HG03159 (cell line): ENCODE measurements around the gene AGBL4.

Experiments
- ATAC-seq: cut with Tn5 transposase; IDR thresholded peaks from one replicate; pipeline ENCODE4 v1.9.1; 2021; ENCODE audit warnings: mild to moderate bottlenecking, moderate library complexity; ENCODE audit not compliant: unreplicated experiment

Gene AGBL4

GRCh38 chr1:48953617-48954016 is 1070.1 kb downstream of the AGBL4 start:
- no peak for ATAC-seq

DNA sequence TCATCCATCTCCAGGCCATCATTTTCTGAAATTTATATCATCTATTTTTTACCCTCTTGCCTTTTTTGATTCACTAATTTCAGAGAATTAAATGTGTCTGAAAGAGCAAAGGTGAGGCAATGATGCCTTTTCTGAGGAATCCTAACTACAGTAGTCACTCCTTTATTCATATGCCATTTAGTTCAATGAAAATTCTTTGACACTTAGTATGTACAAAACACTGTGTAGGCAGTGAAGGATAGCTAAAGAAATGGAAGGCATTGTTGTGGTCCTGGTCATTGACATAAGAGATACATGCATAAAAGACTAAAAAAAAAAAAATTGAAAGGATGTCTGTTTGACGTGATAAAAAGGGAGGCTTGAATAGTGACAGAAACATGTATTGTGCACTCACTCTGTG is 1075.2 kb downstream of the AGBL4 start:
- no peak for ATAC-seq

- no peak for ATAC-seq
Measured at GRCh38 chr1:48947761-48948537, 1075.8 kb downstream of the AGBL4 start.

- ATAC-seq, result no peak
Measured at GRCh38 chr1:48946070-48946469, 1077.7 kb downstream of the AGBL4 start.

GRCh38 chr1:48944811-48945210 is 1078.9 kb downstream of the AGBL4 start:
- ATAC-seq, result no peak

DNA sequence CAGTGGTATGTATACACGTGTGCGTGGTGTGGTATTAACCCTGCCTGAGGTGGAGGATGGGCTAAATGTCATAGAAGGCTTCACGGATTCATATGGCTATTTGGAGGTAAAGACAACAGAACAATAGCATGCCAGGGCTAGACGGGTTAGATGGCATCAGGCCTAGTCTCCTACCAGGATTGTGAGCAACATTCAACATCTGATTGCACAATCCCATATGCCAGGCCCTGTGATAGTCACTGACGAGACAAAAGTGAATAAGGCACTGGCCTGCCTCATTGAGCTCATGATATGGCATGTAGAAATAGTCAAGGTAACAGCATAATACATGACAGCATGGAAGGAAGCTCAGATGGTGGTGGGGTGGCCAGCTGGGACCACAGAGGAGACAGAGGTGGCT is 1079.9 kb downstream of the AGBL4 start:
- ATAC-seq, result no peak

DNA sequence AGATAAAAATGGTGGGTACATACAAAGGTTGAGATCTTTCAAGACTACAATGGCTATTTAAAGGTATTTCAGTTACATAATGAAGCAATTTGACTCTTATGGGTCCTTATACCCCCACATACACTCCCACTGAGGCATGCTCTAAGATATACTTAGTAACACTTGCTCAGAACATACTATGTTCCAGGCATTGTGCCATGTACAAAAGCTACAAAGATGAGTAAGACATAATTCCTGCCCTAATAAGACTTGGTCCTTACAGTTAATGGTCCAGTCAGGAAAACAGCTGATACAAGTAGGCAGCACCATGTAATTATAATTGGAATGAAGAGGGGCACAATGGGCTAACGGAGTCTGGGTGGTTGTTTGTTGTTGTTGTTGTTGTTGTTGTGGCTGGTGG is 1080.4 kb downstream of the AGBL4 start:
- ATAC-seq, result no peak

GRCh38 chr1:48940962-48941732 is 1082.6 kb downstream of the AGBL4 start:
- no peak for ATAC-seq

DNA sequence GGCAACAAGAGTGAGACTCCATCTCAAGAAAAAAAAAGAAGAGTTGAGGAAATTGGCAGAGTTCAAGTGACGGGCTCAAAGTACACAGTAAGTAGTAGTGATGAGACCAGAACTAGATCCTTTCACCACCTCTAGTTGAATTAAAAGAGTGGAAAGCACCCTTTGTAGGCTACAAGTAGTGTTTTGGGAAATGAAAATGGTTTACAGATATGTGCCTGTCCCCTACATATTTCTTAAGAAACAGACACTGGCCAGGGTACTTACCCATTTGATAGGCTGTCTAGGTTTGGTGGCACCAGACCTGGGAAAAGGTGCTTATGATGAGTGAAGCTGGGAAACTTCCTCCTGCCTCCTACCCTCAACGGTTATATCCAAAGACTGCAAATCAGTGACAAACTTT is 1083.4 kb downstream of the AGBL4 start:
- no peak for ATAC-seq

GRCh38 chr1:48939828-48940227 is 1083.9 kb downstream of the AGBL4 start:
- no peak for ATAC-seq

DNA sequence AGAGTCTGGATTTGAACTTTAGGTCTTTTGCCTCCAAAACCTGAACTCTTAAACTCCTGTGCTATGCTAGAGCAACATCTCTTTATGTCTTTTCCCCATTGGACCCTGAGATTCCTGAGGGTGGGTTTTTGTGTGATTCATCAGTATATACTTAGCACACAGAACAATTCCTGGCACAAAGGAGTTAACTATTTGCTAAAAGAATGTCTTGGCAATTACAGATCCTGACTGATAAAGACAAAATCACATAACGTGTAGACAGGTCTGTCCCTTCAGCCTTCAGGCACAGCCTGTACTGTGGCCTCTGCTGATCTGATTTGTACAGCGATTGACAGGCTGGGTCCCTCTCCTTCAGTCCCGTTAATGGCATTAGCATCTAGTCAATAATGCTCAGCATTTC is 1084.7 kb downstream of the AGBL4 start:
- ATAC-seq, result no peak

GRCh38 chr1:48937732-48938131 is 1086.0 kb downstream of the AGBL4 start:
- no peak for ATAC-seq

- ATAC-seq, result no peak
Measured at GRCh38 chr1:48936436-48936835, 1087.3 kb downstream of the AGBL4 start.

DNA sequence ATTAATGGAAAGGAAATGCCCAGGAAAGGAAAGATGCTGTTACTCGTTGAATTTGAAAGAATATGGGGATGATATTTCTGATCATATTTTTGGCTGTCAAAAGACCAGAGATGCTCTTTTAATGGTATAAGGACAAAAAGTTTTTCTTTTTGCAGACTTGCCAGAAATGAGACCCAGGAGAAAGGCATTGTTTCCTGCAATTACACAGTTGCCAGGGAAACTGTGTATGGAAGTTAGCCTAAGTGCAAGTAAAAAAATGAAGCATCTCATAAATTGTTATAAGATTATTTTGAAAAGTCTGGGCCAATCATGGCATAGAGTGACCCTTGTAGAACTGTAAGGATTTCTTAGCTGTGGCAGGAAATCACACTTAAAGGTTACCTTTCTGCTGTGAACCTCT is 1091.4 kb downstream of the AGBL4 start:
- ATAC-seq, result no peak

- no peak for ATAC-seq
Measured at GRCh38 chr1:48931506-48932192, 1092.1 kb downstream of the AGBL4 start.

DNA sequence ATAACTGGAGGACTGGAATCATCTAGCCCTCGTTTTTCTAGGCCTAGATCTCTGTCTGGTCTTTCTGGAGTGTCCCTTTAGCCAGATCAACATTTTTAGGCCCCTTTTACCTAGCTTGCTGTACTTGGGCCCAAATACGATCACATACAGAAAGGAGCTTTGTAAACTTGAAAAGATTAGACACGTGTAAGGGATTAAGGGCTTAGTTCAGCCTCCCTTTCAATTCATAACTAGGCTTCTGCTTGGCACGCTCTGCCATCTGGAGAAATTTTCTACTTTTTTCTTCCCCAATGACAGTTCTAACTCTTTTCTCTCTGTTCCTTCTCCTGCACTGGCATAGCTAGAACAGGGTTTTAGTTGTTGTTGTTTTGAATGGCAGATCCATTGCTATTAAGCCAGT is 1093.7 kb downstream of the AGBL4 start:
- ATAC-seq, result no peak

GRCh38 chr1:48924099-48924498 is 1099.7 kb downstream of the AGBL4 start:
- ATAC-seq, result no peak

- ATAC-seq, result no peak
Measured at GRCh38 chr1:48923116-48923515, 1100.6 kb downstream of the AGBL4 start.

- no peak for ATAC-seq
Measured at GRCh38 chr1:48920851-48921250, 1102.9 kb downstream of the AGBL4 start.

- no peak for ATAC-seq
Measured at GRCh38 chr1:48917901-48918603, 1105.7 kb downstream of the AGBL4 start.

- no peak for ATAC-seq
Measured at GRCh38 chr1:48917070-48917454, 1106.7 kb downstream of the AGBL4 start.
